GM21367 (cell line): ENCODE data around the gene FLT3LG.

Experiments
- ATAC-seq: cut with Tn5 transposase; IDR thresholded peaks from one replicate; pipeline ENCODE4 v1.9.1; 2021; ENCODE audit not compliant: unreplicated experiment

The FLT3LG gene

DNA sequence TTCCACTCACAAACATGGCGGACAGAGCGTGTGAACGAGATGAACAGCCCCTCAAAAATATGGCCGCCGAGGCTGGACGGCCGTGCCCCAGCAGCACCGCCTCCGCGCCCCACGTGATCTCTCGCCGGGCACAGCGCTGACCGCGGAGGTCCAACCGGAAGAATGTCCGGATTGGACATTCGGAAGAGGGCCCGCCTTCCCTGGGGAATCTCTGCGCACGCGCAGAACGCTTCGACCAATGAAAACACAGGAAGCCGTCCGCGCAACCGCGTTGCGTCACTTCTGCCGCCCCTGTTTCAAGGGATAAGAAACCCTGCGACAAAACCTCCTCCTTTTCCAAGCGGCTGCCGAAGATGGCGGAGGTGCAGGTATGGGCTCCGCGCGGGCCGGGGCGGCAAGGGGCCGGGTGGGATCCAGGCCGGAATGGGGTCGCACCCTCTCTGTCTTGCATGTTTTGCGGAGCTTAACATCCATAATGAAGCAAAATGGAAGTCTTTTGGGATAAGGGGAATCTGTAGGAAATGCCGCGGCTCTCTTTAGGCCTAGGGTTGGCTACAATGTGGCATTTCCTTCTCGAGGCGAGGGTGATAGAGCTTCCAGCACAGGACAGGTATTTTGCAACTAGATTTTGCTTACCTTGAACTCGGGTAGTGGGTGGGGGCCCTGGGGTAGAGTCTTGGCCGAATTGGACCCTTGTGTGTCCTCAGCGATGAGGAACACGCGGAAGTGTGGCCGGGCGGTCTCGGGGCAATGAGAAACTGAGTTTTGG is 13.4 kb downstream of the FLT3LG start, which contains the start of gene RPL13A:
TSS of gene RPL13A (plus strand) at position 332 of the 769 bp plus-strand sequence. CDS start at position 354, 22 bp downstream.
- ATAC-seq, result peak; percentile 83

DNA sequence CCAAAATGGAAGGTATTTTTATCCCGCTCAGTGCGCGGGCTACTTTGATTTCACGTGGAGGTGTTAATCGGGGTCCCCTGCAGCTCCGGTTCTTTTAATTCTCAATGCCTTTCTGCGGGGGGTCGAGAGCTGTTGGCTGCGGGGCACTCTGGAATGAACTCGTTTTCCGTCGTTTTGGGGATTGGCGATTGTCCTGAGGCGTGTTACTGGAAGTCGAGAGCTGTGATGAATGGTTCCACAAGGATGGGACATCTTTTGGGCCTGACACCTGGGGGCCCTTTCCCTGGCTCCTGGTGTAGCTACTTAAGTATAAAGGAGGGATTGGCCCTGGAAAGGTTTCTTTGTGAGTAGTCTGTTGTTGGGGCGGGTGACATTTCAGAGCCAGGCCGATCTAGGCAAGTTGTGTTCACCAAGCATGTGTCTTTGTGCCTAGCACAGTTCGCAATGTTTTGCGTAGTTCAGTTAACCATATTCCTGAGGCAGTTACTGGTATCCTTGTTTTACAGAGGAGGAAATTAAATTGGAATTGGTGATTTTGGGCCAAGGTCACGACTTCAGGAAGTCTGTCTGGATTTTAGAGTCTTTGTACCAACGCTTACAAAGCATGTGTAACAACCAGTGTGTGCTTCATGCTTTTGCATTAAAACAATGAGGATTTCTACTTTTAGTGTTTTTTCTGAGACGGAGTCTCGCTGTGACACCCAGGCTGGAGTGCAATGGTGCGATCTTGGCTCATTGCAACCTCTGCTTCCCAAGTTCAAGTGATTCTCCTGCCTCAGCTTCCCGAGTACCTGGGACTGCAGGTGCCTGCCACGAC is 14.2 kb downstream of the FLT3LG start:
- ATAC-seq, result no peak

DNA sequence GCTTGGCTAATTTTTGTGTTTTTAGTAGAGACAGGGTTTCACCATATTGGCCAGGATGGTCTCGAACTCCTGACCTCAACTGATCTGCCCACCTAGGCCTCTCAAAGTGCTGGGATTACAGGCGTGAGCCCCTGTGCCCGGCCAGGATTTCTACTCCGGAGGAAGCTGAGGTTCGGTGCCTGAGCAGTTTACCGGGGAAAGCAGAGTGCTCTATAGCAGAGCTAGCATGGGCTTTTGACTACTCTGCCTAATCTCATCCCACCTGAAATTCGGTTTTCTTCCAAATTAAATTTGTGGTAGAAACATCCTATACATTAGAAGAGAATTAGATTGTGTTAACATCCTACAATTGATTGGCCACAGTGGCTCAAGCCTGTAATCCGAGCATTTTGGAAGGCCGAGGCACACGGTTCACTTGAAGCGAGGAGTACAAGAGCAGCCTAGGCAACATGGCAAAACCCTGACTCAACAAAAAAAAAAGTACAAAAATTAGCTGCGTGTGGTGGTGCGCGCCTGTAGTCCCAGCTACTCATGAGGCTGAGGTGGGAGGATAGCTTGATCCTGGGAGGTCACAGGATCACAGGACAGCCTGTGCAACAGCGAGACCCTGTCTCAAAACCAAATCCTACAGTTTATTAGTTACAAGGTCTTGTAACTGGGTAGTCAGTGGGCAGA is 15.0 kb downstream of the FLT3LG start:
- ATAC-seq, result no peak

DNA sequence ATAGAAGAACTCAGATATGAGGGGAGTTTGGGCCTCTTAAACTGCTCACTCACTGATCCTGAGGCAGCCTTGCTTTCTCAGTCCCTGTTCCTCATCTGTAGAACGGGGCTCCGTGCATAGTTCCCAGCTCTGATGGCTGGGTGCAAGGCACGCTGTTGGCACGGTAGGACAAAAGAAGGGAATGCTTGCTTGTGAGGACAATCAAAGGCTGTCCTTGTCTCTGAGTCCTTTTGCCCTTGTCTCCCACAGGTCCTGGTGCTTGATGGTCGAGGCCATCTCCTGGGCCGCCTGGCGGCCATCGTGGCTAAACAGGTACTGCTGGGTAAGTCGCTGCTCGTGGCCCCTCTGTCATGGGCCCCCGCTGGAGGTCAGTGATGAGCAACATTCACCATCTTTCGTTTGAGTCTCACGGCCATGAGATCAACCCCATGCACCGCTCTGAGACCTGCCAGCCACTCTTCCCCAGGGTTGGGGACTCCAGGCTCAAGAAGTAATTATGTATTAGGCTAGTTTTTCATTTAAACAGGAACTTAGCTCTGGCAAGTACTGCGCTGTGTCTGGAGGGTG is 15.7 kb downstream of the FLT3LG start:
- ATAC-seq, result no peak

DNA sequence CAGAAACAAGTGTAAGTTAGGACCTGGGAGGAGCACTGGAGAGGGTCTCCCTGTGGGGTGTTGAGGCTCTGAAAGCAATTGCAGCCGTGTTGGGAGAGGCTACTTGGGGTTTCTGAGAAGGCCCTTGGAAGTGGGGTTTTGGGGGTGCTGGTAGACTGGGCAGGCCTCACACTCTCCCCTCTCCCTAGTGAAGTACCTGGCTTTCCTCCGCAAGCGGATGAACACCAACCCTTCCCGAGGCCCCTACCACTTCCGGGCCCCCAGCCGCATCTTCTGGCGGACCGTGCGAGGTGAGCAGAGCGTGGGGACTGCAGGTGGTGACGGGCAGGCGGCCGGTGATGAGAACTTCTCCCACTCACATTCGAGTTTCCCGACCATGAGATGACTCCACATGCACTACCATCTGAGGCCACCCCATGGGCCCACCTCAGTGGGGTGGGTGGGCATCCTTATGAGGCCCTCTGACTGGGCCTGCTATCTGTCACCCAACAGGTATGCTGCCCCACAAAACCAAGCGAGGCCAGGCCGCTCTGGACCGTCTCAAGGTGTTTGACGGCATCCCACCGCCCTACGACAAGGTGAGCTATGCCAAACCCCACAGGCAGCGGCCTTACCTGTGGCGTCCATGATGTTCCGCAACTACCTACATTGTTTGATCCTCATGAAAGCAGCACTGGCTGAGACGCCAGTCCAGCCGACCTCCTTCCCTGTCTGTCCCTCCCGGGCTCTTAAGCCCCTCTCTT is 16.4 kb downstream of the FLT3LG start:
- ATAC-seq, result no peak

DNA sequence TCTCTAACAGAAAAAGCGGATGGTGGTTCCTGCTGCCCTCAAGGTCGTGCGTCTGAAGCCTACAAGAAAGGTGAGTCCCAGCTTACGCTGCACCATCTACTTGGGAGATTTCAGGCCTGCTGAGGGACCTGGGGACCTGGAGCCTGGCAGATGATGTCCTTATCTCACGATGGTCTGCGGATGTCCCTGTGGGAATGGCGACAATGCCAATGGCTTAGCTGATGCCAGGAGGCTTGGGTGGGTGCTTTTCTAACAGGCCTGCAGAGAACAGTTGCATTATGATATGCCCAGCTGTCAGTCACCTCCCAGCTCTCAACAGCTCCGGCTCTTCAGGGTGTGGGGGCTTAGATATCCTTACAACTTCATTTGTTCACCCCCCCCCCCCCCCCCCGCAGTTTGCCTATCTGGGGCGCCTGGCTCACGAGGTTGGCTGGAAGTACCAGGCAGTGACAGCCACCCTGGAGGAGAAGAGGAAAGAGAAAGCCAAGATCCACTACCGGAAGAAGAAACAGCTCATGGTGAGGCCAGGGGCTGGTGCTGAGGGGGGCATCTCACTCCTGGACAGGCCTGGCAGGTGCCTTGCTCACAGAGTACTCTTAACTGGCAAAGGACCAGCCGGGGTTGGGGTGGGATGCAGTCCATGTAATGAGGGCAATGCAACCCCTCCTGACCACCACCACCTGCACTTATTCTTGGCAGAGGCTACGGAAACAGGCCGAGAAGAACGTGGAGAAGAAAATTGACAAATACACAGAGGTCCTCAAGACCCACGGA is 17.2 kb downstream of the FLT3LG start:
- ATAC-seq, result no peak

DNA sequence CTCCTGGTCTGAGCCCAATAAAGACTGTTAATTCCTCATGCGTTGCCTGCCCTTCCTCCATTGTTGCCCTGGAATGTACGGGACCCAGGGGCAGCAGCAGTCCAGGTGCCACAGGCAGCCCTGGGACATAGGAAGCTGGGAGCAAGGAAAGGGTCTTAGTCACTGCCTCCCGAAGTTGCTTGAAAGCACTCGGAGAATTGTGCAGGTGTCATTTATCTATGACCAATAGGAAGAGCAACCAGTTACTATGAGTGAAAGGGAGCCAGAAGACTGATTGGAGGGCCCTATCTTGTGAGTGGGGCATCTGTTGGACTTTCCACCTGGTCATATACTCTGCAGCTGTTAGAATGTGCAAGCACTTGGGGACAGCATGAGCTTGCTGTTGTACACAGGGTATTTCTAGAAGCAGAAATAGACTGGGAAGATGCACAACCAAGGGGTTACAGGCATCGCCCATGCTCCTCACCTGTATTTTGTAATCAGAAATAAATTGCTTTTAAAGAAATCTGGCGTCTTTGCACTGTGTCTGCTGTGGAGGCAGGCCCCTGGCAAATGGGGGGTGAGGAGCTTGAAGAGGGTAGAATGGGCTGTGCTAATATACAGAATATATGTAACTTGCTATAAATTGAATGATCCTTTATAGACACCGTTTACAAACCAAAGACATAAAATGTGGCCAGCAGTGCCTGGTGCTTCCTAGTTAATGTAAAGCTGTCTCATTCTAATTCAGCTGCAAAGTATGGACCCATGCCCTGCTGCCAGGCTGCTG is 18.0 kb downstream of the FLT3LG start:
- no peak for ATAC-seq

DNA sequence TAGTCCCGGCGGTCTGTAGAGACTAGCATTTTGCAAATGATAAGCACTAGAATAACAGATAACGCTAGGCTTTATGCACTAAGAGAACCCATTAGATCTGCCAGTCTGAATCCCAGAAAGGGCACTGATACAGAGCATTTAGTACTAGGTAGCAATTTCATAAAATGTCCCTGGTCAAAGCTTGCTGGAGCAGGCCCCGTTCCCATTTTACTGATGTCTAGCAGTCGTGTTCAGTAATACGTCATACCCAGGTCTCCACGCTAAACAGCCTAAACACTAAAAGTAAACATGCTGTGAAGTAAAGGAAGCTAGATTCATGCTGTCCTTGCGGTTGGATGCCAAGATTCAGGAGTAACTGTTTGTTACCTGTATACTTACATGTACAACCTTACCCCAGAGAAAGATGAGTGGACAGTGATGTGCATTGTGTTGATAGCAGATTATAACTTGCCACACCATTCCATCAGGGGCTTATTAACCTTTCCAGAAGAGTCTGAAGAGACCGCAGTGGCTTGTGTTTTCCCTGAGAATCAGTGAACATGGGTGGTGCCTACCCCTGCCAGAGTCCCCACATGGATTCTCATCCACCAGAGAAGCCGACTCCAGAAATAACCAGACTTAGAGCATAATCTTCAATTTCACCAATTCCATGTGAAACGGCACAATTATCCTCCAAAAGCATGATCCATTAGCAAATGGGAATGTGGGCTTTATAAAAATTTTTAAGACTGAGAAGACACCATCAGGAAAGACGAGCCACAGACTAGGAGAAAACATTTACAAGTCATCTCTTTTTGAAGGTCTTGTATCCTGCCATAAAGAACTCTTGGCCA is 18.8 kb downstream of the FLT3LG start:
- no peak for ATAC-seq

DNA sequence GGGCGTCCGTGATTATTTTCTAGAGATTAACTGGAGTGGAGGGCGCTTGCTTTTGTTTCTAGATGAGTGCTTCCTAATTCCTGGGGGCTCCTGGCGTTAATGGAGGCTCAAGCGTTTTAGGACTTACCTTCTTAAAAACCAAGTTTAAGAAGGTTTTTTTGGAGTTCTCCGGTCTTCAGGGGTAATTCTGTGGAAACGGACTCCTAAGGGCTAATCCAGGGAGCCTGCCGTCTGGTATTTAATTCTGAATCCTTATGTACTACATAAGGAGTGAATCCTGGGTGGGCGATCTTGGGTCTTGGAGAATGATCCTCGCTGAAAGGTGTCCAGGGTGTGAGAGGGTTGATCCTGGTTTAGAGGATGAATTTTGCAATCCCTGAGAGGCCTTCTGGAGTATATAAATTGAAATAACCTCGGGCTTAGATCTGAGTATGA is 22.6 kb downstream of the FLT3LG start:
- ATAC-seq, result no peak

DNA sequence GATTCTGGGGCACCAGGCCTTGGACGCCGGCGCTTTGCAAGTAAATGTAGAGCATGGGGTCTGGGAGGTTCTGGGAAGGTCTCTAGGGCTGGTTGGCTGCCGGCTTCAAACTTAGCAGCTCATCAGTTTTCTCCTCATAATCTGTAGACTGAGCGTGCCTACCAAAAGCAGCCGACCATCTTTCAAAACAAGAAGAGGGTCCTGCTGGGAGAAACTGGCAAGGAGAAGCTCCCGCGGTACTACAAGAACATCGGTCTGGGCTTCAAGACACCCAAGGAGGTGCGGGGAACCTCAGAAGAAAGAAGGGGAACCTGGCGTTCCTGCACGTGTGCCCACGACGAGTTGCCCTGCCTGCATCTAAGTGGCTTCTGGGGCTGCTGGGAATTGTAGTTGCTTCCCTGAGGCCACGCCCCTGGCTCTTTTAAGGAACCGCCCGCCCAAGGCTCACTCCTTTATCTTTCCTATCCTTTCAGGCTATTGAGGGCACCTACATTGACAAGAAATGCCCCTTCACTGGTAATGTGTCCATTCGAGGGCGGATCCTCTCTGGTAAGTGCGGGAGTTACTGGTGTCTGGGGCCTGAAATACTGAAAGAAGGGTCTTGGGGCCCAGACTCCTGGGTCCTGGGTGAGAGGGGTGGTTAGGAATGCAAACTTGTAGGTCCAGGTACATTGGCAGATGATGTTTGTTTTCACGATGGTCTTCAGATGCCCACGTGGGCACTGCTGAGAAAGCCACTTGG is 23.2 kb downstream of the FLT3LG start:
- no peak for ATAC-seq

DNA sequence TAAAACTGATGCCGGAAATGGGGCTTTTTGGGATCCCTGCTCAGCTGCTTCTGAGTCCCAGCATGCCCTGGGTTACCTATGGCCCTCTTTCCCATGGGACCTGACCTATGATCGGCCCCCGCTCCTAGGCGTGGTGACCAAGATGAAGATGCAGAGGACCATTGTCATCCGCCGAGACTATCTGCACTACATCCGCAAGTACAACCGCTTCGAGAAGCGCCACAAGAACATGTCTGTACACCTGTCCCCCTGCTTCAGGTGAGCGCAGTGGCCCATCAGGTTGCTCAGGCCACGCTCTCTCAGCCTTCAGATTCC is 23.7 kb downstream of the FLT3LG start:
- ATAC-seq, result no peak

DNA sequence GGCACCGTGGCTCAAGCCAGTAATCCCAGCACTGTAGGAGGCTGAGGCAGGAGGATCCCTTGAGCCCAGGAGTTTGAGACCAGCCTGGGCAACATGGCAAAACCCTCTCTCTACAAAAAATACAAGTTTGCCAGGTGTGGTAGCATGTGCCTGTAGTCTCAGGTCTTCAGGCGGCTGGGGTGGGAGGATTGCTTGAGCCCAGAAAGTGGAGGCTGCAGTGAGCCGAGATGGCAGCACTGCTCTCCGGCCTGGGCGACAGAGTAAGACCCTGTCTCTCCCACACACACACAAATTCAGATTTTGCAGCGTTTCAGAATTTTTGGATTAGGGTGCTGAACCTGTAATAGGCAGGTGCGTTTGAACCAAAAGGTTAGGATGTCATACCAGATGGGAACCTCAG is 24.5 kb downstream of the FLT3LG start:
- ATAC-seq, result no peak

DNA sequence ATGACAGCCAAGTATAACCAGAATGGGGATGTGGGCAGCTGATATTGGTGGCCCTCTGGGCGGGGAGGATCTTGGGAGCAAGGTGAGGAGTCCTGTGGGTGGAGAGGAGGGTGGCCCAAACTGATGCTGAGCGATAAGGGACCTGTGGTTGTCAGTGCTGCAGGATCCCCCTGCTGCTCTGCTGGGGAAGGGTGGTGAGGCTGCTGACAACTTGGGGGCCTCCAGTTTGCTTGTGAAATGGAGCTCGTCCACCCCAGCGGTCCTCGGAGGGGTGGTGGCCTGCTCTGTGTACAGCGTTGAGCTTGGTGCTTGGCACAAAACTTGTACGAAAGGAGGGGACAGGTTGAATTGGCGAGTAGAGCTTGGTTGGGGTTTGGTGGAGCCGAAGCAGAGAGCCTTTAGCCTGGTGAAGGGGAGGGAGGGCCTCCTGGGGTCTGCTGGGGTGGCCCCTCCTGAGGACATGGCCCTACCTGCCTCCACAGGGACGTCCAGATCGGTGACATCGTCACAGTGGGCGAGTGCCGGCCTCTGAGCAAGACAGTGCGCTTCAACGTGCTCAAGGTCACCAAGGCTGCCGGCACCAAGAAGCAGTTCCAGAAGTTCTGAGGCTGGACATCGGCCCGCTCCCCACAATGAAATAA is 25.1 kb downstream of the FLT3LG start:
- ATAC-seq, result no peak

DNA sequence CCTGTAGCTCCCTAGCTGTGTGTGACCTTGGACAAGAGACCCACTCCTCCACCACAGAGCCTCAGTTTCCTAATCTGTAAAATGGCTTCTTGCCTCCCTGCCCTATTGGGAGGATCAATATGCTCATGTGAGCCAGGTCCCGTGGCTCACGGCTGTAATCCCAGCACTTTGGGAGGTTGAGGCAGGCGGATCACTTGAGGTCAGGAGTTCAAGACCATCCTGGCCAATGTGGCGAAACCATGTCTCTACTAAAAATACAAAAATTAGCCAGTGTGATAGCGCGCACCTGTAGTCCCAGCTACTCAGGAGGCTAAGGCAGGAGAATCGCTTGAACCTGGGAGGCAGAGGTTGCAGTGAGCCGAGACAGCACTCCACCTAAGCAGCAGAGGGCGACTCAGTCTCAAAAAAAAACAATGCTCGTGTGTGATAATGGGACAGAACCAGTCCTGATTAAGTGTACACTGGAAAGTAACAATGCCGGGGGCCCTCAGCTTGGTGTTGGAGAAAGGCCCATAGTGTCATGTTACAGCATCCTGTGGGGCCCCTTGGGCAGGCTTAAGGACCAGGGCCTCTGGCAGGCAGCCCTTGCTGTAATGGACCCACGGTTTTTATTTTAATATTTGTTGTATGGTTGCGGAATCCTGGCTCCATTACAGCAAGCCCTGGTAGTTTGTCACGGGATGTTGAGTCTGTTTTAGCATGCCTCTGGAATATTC is 29.0 kb downstream of the FLT3LG start:
- ATAC-seq, result no peak

DNA sequence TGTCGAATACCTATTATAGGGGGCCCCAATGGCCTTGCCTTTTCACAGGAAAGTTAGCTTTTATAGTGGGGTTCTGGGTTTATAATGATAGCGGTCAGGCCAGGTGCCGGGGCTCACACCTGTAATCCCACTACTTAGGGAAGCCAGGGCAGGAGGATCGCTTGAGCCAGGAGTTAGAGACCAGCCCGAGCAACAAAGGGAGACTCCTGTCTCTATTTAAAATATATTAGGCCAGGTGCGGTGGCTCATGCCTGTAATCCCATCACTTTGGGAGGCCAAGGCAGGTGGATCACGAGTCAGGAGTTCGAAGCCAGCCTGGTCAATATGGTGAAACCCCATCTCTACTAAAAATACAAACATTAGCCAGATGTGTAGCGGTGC is 29.6 kb downstream of the FLT3LG start:
- no peak for ATAC-seq

DNA sequence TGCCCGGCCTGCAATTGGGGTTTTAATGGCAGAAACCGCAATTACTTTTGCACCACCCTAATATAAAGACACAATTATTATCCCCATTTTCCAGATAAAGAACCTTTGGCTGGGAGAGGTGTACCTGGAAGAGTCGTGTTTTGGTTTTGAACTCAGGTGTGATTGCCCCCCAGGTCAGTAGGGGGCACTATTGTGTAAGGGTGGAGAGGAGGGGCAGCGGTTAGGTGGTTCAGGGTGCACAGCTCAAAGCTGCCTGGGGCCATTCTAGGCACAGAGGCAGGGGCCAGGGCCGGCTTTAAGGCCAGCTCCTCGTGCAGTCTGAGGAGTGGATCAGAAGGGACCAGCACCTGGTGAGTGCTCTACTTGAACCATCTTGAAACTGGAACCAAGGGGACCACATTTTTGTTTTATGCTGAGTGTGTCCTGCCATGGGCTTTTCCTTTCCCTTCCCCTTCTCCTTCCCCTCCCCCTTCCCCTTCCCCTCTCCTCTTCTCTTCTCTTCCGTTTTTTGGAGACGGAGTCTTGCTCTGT is 32.6 kb downstream of the FLT3LG start:
- ATAC-seq, result no peak
